ENCODE measurements around the gene DIPK1B.

The DIPK1B gene

DNA sequence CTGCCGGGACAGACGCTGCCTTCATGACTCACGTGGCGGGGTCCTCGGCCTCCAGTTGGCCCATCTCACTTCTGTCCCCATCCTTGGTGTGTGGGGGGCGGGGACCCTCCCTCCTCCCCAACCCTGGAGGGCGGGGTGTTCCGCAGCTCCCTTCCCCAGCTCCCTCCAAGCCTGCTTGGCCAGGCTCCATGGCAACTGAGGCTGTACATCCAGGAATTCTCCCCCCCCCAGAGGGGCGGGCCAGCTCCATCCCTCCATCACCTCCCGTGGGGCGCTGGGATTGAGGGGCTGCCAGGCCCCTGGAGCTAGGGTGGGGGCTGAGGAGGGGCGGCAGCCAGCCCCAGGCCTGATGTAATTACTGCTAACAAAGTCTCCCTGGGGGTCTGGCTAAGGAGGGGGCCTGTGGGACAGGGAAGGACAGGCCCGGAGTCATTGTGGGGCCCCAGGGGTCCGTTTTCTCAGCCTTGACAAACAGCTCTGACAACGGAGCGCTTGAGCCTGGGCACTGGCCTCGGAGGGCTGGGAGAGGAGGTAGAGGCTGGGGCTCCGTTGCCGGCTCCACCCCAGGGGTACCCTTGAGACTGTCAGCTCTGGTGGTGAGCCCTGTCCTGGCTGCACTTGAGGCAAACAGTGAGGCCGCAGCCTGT lies 8.0 kb downstream of the DIPK1B start (continued):
- TF ChIP-seq ZSCAN23 (tag by site-specific recombination; IDR thresholded peaks at IDR 0.05), result no peak
- TF ChIP-seq ZBTB8A (tag by site-specific recombination; IDR thresholded peaks at IDR 0.05), result 0 out of 2 replicates have a peak, but pooled peaks have one; percentile 23
- TF ChIP-seq, protein P1, sequence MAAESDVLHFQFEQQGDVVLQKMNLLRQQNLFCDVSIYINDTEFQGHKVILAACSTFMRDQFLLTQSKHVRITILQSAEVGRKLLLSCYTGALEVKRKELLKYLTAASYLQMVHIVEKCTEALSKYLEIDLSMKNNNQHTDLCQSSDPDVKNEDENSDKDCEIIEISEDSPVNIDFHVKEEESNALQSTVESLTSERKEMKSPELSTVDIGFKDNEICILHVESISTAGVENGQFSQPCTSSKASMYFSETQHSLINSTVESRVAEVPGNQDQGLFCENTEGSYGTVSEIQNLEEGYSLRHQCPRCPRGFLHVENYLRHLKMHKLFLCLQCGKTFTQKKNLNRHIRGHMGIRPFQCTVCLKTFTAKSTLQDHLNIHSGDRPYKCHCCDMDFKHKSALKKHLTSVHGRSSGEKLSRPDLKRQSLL (tag by site-specific recombination; IDR thresholded peaks at IDR 0.05), result peak; percentile 98
- TF ChIP-seq GLIS1 (tag by site-specific recombination; IDR thresholded peaks at IDR 0.05), result peak; percentile 98
- TF ChIP-seq ZNF24 (tag by site-specific recombination; IDR thresholded peaks at IDR 0.05), result no peak
- TF ChIP-seq ZNF10 (tag by site-specific recombination; IDR thresholded peaks at IDR 0.05), result no peak
- no peak for TF ChIP-seq RBAK (tag by site-specific recombination; IDR thresholded peaks at IDR 0.05)
- TF ChIP-seq ZNF175 (tag by site-specific recombination; IDR thresholded peaks at IDR 0.05), result no peak
- TF ChIP-seq ZNF214 (tag by site-specific recombination; IDR thresholded peaks at IDR 0.05; ENCODE audit: borderline replicate concordance), result no peak
- no peak for TF ChIP-seq ZNF155 (tag by site-specific recombination; IDR thresholded peaks at IDR 0.05)
- no peak for TF ChIP-seq ZNF132 (tag by site-specific recombination; IDR thresholded peaks at IDR 0.05; ENCODE audit: borderline replicate concordance)
- 0 out of 2 replicates have a peak, but pooled peaks have one; percentile 18 for TF ChIP-seq BCL11A (tag by site-specific recombination; IDR thresholded peaks at IDR 0.05; ENCODE audit: low read depth)
- no peak for TF ChIP-seq REPIN1 (tag by site-specific recombination; IDR thresholded peaks at IDR 0.05; ENCODE audit: low read depth)
- TF ChIP-seq ZIC2 (tag by site-specific recombination; IDR thresholded peaks at IDR 0.05), result peak; percentile 91
- TF ChIP-seq ZNF354C (tag by site-specific recombination; IDR thresholded peaks at IDR 0.05; ENCODE audit: borderline replicate concordance, low read depth), result no peak
- TF ChIP-seq ZNF202 (tag by site-specific recombination; IDR thresholded peaks at IDR 0.05; ENCODE audit: borderline replicate concordance), result no peak
- TF ChIP-seq ZNF248 (tag by site-specific recombination; IDR thresholded peaks at IDR 0.05), result no peak
- no peak for TF ChIP-seq ZNF473 (tag by site-specific recombination; IDR thresholded peaks at IDR 0.05)
- TF ChIP-seq KLF8 (tag by site-specific recombination; IDR thresholded peaks at IDR 0.05), result peak; percentile 75
- TF ChIP-seq MEIS1 (CRISPR knock-in tag; IDR thresholded peaks at IDR 0.05; ENCODE audit: borderline replicate concordance), result no peak
- TF ChIP-seq ZNF624 (tag by site-specific recombination; IDR thresholded peaks at IDR 0.05), result no peak
- TF ChIP-seq, protein P2, sequence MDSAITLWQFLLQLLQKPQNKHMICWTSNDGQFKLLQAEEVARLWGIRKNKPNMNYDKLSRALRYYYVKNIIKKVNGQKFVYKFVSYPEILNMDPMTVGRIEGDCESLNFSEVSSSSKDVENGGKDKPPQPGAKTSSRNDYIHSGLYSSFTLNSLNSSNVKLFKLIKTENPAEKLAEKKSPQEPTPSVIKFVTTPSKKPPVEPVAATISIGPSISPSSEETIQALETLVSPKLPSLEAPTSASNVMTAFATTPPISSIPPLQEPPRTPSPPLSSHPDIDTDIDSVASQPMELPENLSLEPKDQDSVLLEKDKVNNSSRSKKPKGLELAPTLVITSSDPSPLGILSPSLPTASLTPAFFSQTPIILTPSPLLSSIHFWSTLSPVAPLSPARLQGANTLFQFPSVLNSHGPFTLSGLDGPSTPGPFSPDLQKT (IDR thresholded peaks at IDR 0.05; ENCODE audit: borderline replicate concordance, low read depth, low read length), result no peak
- no peak for TF ChIP-seq TRIM28 (IDR thresholded peaks at IDR 0.05; ENCODE audit: borderline replicate concordance, low read length)
- TF ChIP-seq, protein P3, sequence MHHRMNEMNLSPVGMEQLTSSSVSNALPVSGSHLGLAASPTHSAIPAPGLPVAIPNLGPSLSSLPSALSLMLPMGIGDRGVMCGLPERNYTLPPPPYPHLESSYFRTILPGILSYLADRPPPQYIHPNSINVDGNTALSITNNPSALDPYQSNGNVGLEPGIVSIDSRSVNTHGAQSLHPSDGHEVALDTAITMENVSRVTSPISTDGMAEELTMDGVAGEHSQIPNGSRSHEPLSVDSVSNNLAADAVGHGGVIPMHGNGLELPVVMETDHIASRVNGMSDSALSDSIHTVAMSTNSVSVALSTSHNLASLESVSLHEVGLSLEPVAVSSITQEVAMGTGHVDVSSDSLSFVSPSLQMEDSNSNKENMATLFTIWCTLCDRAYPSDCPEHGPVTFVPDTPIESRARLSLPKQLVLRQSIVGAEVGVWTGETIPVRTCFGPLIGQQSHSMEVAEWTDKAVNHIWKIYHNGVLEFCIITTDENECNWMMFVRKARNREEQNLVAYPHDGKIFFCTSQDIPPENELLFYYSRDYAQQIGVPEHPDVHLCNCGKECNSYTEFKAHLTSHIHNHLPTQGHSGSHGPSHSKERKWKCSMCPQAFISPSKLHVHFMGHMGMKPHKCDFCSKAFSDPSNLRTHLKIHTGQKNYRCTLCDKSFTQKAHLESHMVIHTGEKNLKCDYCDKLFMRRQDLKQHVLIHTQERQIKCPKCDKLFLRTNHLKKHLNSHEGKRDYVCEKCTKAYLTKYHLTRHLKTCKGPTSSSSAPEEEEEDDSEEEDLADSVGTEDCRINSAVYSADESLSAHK (tag by site-specific recombination; IDR thresholded peaks at IDR 0.05), result peak; percentile 99

DNA sequence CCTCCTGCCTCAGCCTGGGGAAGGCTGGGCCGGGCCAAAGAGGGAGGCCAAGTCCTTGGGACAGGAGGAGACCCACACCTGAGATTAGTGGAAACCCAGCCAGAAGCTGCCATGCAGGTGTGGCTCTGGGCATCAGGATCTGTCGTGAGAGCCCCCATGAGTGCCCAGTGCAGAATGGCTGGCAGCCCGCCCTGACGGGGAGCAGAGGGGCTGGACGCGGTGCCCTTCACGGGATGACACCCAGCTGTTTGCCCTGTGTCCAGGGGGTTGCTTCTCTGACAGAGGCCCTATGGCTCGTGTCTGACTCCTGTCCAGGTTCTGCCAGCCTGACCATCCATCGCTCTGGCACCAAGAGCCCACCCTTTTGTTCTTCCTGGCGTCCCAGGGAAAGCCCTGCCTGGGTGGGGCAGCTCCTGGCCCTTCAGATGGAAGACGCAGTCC lies 8.5 kb downstream of the DIPK1B start:
- H3K4me3 ChIP-seq (ENCODE audit: low read depth, low read length), result no peak overlapping the region
- H3K36me3 ChIP-seq (ENCODE audit: control insufficient read depth in 2 of 2, insufficient read depth in 1 of 2, low read length in 2 of 2), result peaks cover 0 to 68% of the 10 kb centered on the region in 2 experiments; a peak in 2 of 3 replicates
- H3K27ac ChIP-seq (ENCODE audit: extremely low read depth, low read depth, low read length), result peak overlapping the region; percentile 46; the same call in 1 of the 2 replicates
- ChIA-PET CTCF (no interaction called here), POLR2A (interaction anchor here (0.5 to 3.8 kb wide), 3 partner anchors 7 to 349 kb away, joined by 3 to 25 read pairs (median 4); partner anchors contain the start of genes AGPAT2, DIPK1B and SAPCD2)
- H3K4me1 ChIP-seq (ENCODE audit: control insufficient read depth, insufficient read depth, low read length), result no peaks in the 10 kb centered on the region; the same call in 1 of the 2 replicates
- H3K9me3 ChIP-seq (ENCODE audit: control insufficient read depth, insufficient read depth, low read depth, low read length), result no peaks in the 10 kb centered on the region
- TF ChIP-seq ZNF660 (tag by site-specific recombination; IDR thresholded peaks at IDR 0.05), result 0 out of 2 replicates have a peak, but pooled peaks have one; percentile 10
- TF ChIP-seq, protein P4, sequence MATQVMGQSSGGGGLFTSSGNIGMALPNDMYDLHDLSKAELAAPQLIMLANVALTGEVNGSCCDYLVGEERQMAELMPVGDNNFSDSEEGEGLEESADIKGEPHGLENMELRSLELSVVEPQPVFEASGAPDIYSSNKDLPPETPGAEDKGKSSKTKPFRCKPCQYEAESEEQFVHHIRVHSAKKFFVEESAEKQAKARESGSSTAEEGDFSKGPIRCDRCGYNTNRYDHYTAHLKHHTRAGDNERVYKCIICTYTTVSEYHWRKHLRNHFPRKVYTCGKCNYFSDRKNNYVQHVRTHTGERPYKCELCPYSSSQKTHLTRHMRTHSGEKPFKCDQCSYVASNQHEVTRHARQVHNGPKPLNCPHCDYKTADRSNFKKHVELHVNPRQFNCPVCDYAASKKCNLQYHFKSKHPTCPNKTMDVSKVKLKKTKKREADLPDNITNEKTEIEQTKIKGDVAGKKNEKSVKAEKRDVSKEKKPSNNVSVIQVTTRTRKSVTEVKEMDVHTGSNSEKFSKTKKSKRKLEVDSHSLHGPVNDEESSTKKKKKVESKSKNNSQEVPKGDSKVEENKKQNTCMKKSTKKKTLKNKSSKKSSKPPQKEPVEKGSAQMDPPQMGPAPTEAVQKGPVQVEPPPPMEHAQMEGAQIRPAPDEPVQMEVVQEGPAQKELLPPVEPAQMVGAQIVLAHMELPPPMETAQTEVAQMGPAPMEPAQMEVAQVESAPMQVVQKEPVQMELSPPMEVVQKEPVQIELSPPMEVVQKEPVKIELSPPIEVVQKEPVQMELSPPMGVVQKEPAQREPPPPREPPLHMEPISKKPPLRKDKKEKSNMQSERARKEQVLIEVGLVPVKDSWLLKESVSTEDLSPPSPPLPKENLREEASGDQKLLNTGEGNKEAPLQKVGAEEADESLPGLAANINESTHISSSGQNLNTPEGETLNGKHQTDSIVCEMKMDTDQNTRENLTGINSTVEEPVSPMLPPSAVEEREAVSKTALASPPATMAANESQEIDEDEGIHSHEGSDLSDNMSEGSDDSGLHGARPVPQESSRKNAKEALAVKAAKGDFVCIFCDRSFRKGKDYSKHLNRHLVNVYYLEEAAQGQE (tag by site-specific recombination; IDR thresholded peaks at IDR 0.05), result peak; percentile 51; the same call in 1 of the 2 replicates
- TF ChIP-seq, protein P5, sequence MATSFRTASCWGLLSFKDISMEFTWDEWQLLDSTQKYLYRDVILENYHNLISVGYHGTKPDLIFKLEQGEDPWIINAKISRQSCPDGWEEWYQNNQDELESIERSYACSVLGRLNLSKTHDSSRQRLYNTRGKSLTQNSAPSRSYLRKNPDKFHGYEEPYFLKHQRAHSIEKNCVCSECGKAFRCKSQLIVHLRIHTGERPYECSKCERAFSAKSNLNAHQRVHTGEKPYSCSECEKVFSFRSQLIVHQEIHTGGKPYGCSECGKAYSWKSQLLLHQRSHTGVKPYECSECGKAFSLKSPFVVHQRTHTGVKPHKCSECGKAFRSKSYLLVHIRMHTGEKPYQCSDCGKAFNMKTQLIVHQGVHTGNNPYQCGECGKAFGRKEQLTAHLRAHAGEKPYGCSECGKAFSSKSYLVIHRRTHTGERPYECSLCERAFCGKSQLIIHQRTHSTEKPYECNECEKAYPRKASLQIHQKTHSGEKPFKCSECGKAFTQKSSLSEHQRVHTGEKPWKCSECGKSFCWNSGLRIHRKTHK (tag by site-specific recombination; IDR thresholded peaks at IDR 0.05), result no peak

All from HEK293 (cell line).